ENCODE data around the gene DISP3. TPM values are rescaled to one million over a fixed set of nuclear protein-coding genes. Genes with fewer than 3 reads are reported as not detected.

DISP3 gene
- total RNA-seq, 2 experiments from 2014 or later = 0.63 to 0.65 TPM

- POLR2A ChIA-PET = no interaction called here
- no peak overlapping the region for H3K27ac Mint-ChIP-seq
- no peaks in the 10 kb centered on the region for H3K9me3 Mint-ChIP-seq
Observed at GRCh38 chr1:11472741-11473140, 6.2 kb upstream of the DISP3 start.

GRCh38 chr1:11473491-11474034, 5.4 kb upstream of the DISP3 start:
- no peaks in the 10 kb centered on the region for H3K36me3 Mint-ChIP-seq (ENCODE audit: low read depth)
- peaks cover 1% of the 10 kb centered on the region for H3K4me1 Mint-ChIP-seq (ENCODE audit: low read depth)
- H3K27ac Mint-ChIP-seq = no peak overlapping the region
- POLR2A ChIA-PET = no interaction called here
- DNase-seq (peak; percentile 27), ATAC-seq (no peak)
- H3K4me3 Mint-ChIP-seq = no peak overlapping the region
- TF ChIP-seq, protein P1, sequence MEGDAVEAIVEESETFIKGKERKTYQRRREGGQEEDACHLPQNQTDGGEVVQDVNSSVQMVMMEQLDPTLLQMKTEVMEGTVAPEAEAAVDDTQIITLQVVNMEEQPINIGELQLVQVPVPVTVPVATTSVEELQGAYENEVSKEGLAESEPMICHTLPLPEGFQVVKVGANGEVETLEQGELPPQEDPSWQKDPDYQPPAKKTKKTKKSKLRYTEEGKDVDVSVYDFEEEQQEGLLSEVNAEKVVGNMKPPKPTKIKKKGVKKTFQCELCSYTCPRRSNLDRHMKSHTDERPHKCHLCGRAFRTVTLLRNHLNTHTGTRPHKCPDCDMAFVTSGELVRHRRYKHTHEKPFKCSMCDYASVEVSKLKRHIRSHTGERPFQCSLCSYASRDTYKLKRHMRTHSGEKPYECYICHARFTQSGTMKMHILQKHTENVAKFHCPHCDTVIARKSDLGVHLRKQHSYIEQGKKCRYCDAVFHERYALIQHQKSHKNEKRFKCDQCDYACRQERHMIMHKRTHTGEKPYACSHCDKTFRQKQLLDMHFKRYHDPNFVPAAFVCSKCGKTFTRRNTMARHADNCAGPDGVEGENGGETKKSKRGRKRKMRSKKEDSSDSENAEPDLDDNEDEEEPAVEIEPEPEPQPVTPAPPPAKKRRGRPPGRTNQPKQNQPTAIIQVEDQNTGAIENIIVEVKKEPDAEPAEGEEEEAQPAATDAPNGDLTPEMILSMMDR (IDR thresholded peaks at IDR 0.05) = no peak
- intact Hi-C loops (cut with micrococcal nuclease) = loop anchor here (10.0 kb wide), 1 partner anchor 171 kb away; no protein-coding TSS in a partner anchor
- H3K27me3 Mint-ChIP-seq = peaks cover 16% of the 10 kb centered on the region
- CTCF ChIA-PET = no interaction called here
- H3K9me3 Mint-ChIP-seq = no peaks in the 10 kb centered on the region

More at GRCh38 chr1:11472741-11473140, 6.2 kb upstream of the DISP3 start:
- TF ChIP-seq, protein P1 (IDR thresholded peaks at IDR 0.05) = no peak
- no peak for DNase-seq
- no peaks in the 10 kb centered on the region for H3K36me3 Mint-ChIP-seq (ENCODE audit: low read depth)
- no peak for ATAC-seq
- peaks cover 12% of the 10 kb centered on the region for H3K27me3 Mint-ChIP-seq
- CTCF ChIA-PET = no interaction called here
- peaks cover under 1% of the 10 kb centered on the region for H3K4me1 Mint-ChIP-seq (ENCODE audit: low read depth)
- intact Hi-C loops (cut with micrococcal nuclease) = loop anchor here (10.0 kb wide), 1 partner anchor 172 kb away; no protein-coding TSS in a partner anchor
- no peak overlapping the region for H3K4me3 Mint-ChIP-seq

- ATAC-seq (no peak), DNase-seq (no peak)
- no peak overlapping the region for H3K27ac Mint-ChIP-seq
- H3K36me3 Mint-ChIP-seq (ENCODE audit: low read depth) = no peaks in the 10 kb centered on the region
- no peak overlapping the region for H3K4me3 Mint-ChIP-seq
- H3K4me1 Mint-ChIP-seq (ENCODE audit: low read depth) = peaks cover 1% of the 10 kb centered on the region
- intact Hi-C loops (cut with micrococcal nuclease) = loop anchor here (10.0 kb wide), 1 partner anchor 170 kb away; no protein-coding TSS in a partner anchor
- POLR2A ChIA-PET = interaction anchor here (0.7 kb wide), 1 partner anchor 172 kb away, joined by 3 read pairs; no protein-coding TSS in a partner anchor
- CTCF ChIA-PET = no interaction called here
- peaks cover 16% of the 10 kb centered on the region for H3K27me3 Mint-ChIP-seq
- TF ChIP-seq, protein P1 (IDR thresholded peaks at IDR 0.05) = no peak
- H3K9me3 Mint-ChIP-seq = no peaks in the 10 kb centered on the region
Observed at GRCh38 chr1:11474826-11475225, 4.1 kb upstream of the DISP3 start.

GRCh38 chr1:11475748-11476147, 3.2 kb upstream of the DISP3 start:
- Mint-ChIP-seq H3K36me3 (ENCODE audit: low read depth) (no peaks in the 10 kb centered on the region), H3K9me3 (no peaks in the 10 kb centered on the region), H3K4me1 (ENCODE audit: low read depth) (peaks cover 7% of the 10 kb centered on the region), H3K4me3 (no peak overlapping the region), H3K27me3 (peaks cover 23% of the 10 kb centered on the region), H3K27ac (no peak overlapping the region)
- ATAC-seq (no peak), DNase-seq (no peak)
- TF ChIP-seq, protein P1 (IDR thresholded peaks at IDR 0.05) = no peak
- intact Hi-C loops (cut with micrococcal nuclease) = loop anchor here (10.0 kb wide), 1 partner anchor 169 kb away; no protein-coding TSS in a partner anchor
- ChIA-PET CTCF (no interaction called here), POLR2A (interaction anchor here (0.9 kb wide), 1 partner anchor 432 kb away, joined by 3 read pairs; no protein-coding TSS in a partner anchor)

DNA sequence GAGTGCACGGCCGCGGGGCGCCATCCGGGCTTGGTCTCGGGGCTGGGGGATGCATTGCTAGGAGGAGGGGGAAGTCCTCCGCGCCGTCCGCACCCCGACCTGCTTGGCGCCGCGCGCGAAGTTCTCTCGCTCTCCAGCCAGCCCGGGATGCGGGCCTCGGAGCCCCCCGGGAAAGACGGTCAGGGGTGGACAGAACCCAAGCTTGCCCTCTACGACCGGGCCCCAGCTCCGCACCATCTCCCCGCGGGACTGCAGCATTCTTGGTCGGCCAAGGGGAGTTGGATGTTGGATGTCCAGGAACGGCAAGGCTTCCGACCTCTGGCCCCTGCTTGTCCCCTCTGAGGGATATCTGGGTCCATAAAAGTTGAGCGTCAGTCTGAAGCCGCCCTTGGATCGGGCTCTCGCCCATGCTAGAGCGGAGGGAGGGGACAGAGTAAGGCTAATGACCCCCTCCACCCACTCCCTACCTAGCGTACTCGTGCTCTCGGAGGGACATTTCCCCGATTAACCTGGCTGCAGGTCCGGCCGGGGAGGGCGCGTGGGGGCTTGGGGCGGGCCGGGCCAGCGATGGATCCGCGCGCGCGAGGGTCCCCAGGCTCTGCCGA, 522 bp downstream of the DISP3 start:
- ATAC-seq (no peak), DNase-seq (no peak)
- Mint-ChIP-seq H3K27me3 (peaks cover 36% of the 10 kb centered on the region), H3K27ac (no peak overlapping the region), H3K4me1 (ENCODE audit: low read depth) (peaks cover 9% of the 10 kb centered on the region), H3K4me3 (peak overlapping the region; percentile 56), H3K36me3 (ENCODE audit: low read depth) (no peaks in the 10 kb centered on the region), H3K9me3 (no peaks in the 10 kb centered on the region)
- ChIA-PET CTCF (interaction anchor here (0.6 to 2.1 kb wide), 8 partner anchors 9 to 239 kb away, joined by 3 to 9 read pairs (median 3); no protein-coding TSS in a partner anchor), POLR2A (no interaction called here)
- intact Hi-C loops (cut with micrococcal nuclease) = loop anchor here (10.0 kb wide), 1 partner anchor 165 kb away; no protein-coding TSS in a partner anchor
- TF ChIP-seq, protein P1 (IDR thresholded peaks at IDR 0.05) = no peak
